Mesenteric fat pad (tissue), 1 donor: ENCODE measurements around the gene ZNF691. TPM values are rescaled to one million over a fixed set of nuclear protein-coding genes. Genes with fewer than 3 reads are reported as not detected.

Experiments used
- total RNA-seq: library from RNA; stranded (reverse); fragmentation: NEBNext Ultra II Directional; extraction: Animal tissue kit (Norgen Biotek cat#: 25700); gene quantifications from one replicate; pipeline ENCODE4 v1.2.1, GENCODE V29; 2021
- donor health status: DM: yes; HTN: yes; CAD: no.

ZNF691 gene
- total RNA-seq, 1 donor from 2014 or later, result 4.7 TPM

Other genes with a start within 250 kb of the ZNF691 start
- gene PPIH, start 188.2 kb upstream of the ZNF691 start, total RNA-seq, result 20.8 TPM
- 677 TPM for gene YBX1, start 164.2 kb upstream of the ZNF691 start, total RNA-seq
- not detected for gene CLDN19, start 106.4 kb upstream of the ZNF691 start, total RNA-seq
- 29.5 TPM for gene P3H1, start 79.6 kb upstream of the ZNF691 start, total RNA-seq
- 4.3 TPM for gene C1orf50, start 79.4 kb upstream of the ZNF691 start, total RNA-seq
- gene TMEM269, start 61.6 kb upstream of the ZNF691 start, total RNA-seq, result not detected
- 7.3 TPM for gene ERMAP, start 29.5 kb upstream of the ZNF691 start, total RNA-seq
- gene SVBP, start 29.2 kb upstream of the ZNF691 start, total RNA-seq, result 19.1 TPM
- 16.3 TPM for gene SLC2A1, start 112.3 kb downstream of the ZNF691 start, total RNA-seq